Neural progenitor cell (in vitro differentiated cells): ENCODE results near the gene SPATA6L. TPM values are rescaled to one million over a fixed set of nuclear protein-coding genes. Genes with fewer than 3 reads are reported as not detected.
"Not testable (repeated sequence)": the region's sequence is repeated elsewhere in the genome, so short reads cannot be mapped to it uniquely, and the experiment has no call there.

Experiments
- DNase-seq: peaks from one replicate; pipeline ENCODE4 v3.0.0-alpha.2; 2016; ENCODE audit warnings: low spot score
- H2AFZ ChIP-seq: fragments of 200-600 bp; sonication (generic); replicated peaks from 2 replicates; pipeline ENCODE4 v1.6.1; 2016; ENCODE audit warnings: antibody characterized with exemption
- H3F3A ChIP-seq: fragments of 200-600 bp; sonication (generic); 2 replicates; pipeline ENCODE4 v1.6.1; 2016; ENCODE audit warnings: antibody characterized with exemption, low read depth
- H3K27ac ChIP-seq: fragments of 200-600 bp; sonication (generic); 2 replicates; pipeline ENCODE4 v1.5.1; 2016; ENCODE audit warnings: mild to moderate bottlenecking
- H3K27me3 ChIP-seq: fragments of 200-600 bp; sonication (generic); 2 replicates; pipeline ENCODE4 v1.6.1; 2016; ENCODE audit warnings: mild to moderate bottlenecking, moderate library complexity
- H3K36me3 ChIP-seq: fragments of 200-600 bp; sonication (generic); 2 replicates; pipeline ENCODE4 v1.5.1; 2016
- H3K4me1 ChIP-seq: fragments of 200-600 bp; sonication (generic); 2 replicates; pipeline ENCODE4 v1.6.1; 2016; ENCODE audit warnings: mixed run types
- H3K4me2 ChIP-seq: fragments of 200-600 bp; sonication (generic); 2 replicates; pipeline ENCODE4 v1.6.1; 2016
- H3K4me3 ChIP-seq: fragments of 200-600 bp; sonication (generic); 2 replicates; pipeline ENCODE4 v1.5.1; 2016
- H3K79me2 ChIP-seq: fragments of 200-600 bp; sonication (generic); 2 replicates; pipeline ENCODE4 v1.6.1; 2016; ENCODE audit warnings: low read depth
- H3K9ac ChIP-seq: fragments of 200-600 bp; sonication (generic); 2 replicates; pipeline ENCODE4 v1.6.1; 2016
- H3K9me3 ChIP-seq: fragments of 200-600 bp; sonication (generic); 2 replicates; pipeline ENCODE4 v1.5.1; 2016; ENCODE audit warnings: low read depth
- H4K20me1 ChIP-seq: fragments of 200-600 bp; sonication (generic); 2 replicates; pipeline ENCODE4 v1.6.1; 2016; ENCODE audit warnings: low read depth
- H3K27ac Mint-ChIP-seq: 3 replicates; pipeline ENCODE4 v1.8.0; 2021; ENCODE audit warnings: mixed read lengths
- H3K27me3 Mint-ChIP-seq: 2 replicates; pipeline ENCODE4 v1.8.0; 2022; ENCODE audit warnings: low read depth, mild to moderate bottlenecking, inconsistent platforms, moderate library complexity, mixed read lengths; ENCODE audit not compliant: insufficient read depth
- H3K36me3 Mint-ChIP-seq: 3 replicates; pipeline ENCODE4 v1.8.0; 2021; ENCODE audit warnings: mixed read lengths
- H3K4me1 Mint-ChIP-seq: 3 replicates; pipeline ENCODE4 v1.8.0; 2021; ENCODE audit warnings: mixed read lengths
- H3K4me3 Mint-ChIP-seq: 3 replicates; pipeline ENCODE4 v1.8.0; 2021; ENCODE audit warnings: mild to moderate bottlenecking, moderate library complexity, mixed read lengths
- H3K9me3 Mint-ChIP-seq: 3 replicates; pipeline ENCODE4 v1.8.0; 2020; ENCODE audit warnings: mixed read lengths
- EZH2 ChIP-seq: fragments of 200-600 bp; sonication (generic); IDR thresholded peaks from 2 replicates; pipeline ENCODE4 v1.6.1; 2017; ENCODE audit warnings: antibody characterized with exemption, mild to moderate bottlenecking, moderate library complexity
- EZH2phosphoT487 ChIP-seq: fragments of 200-600 bp; sonication (generic); IDR thresholded peaks from 2 replicates; pipeline ENCODE4 v1.6.1; 2017; ENCODE audit warnings: antibody characterized with exemption
- total RNA-seq: library from RNA; depleted of rRNA; stranded (reverse); fragments of >200 nt; gene quantifications from 2 replicates; pipeline ENCODE4 v1.2.3, GENCODE V29; 2015; ENCODE audit warnings: low replicate concordance
- TF ChIP-seq, protein P1 (sequence below): fragments of 200-600 bp; sonication (generic); IDR thresholded peaks from 2 replicates; pipeline ENCODE4 v1.5.1; 2017; ENCODE audit warnings: antibody characterized with exemption, mild to moderate bottlenecking

Gene SPATA6L
- total RNA-seq, 1 donor from 2014 or later: 0.99 TPM

DNA sequence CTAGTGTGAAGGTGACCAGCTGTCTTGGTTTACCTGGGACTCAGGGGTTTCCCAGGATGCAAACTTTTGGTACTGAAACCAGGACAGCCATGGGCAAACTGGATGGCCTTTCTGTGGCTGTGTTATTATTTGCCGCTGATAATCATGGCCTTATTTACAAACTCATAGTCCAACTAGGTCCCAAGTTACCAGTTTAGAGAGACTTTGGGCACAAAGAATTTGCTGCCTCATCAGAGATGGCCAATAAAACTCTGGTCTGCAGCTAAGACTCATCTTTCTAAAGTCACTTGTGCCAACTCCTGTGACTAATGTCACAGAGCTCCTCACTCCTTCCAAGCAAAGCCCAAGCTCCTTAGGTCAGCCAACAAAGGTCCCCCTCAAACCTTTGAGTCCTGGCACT lies 51.7 kb downstream of the SPATA6L start:
- no peak for DNase-seq
- Mint-ChIP-seq H3K36me3 (no peaks in the 10 kb centered on the region), H3K4me3 (no peak overlapping the region), H3K9me3 (no peaks in the 10 kb centered on the region), H3K27me3 (no peaks in the 10 kb centered on the region), H3K4me1 (peaks cover 3% of the 10 kb centered on the region), H3K27ac (no peak overlapping the region)
- Histone ChIP-seq H3K9ac (no peak overlapping the region), H3K4me2 (no peak overlapping the region), H3K27ac (no peak overlapping the region), H3K79me2 (no peaks in the 10 kb centered on the region), H3K4me1 (peaks cover 4% of the 10 kb centered on the region), H4K20me1 (no peaks in the 10 kb centered on the region), H3K36me3 (no peaks in the 10 kb centered on the region), H3K9me3 (no peaks in the 10 kb centered on the region), H3F3A (no peaks in the 10 kb centered on the region), H3K27me3 (no peaks in the 10 kb centered on the region), H2AFZ (no peak overlapping the region), H3K4me3 (no peak overlapping the region)
- TF ChIP-seq EZH2phosphoT487 (no peak), EZH2 (no peak)
- TF ChIP-seq, protein P1, sequence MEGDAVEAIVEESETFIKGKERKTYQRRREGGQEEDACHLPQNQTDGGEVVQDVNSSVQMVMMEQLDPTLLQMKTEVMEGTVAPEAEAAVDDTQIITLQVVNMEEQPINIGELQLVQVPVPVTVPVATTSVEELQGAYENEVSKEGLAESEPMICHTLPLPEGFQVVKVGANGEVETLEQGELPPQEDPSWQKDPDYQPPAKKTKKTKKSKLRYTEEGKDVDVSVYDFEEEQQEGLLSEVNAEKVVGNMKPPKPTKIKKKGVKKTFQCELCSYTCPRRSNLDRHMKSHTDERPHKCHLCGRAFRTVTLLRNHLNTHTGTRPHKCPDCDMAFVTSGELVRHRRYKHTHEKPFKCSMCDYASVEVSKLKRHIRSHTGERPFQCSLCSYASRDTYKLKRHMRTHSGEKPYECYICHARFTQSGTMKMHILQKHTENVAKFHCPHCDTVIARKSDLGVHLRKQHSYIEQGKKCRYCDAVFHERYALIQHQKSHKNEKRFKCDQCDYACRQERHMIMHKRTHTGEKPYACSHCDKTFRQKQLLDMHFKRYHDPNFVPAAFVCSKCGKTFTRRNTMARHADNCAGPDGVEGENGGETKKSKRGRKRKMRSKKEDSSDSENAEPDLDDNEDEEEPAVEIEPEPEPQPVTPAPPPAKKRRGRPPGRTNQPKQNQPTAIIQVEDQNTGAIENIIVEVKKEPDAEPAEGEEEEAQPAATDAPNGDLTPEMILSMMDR: no peak

DNA sequence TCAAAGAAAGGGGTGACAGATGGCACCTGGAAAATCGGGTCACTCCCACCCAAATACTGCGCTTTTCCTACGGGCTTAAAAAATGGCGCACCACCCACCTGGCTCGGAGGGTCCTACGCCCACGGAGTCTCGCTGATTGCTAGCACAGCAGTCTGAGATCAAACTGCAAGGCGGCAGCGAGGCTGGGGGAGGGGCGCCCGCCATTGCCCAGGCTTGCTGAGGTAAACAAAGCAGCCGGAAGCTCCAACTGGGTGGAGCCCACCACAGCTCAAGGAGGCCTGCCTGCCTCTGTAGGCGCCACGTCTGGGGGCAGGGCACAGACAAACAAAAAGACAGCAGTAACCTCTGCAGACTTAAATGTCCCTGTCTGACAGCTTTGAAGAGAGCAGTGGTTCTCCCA lies 60.2 kb downstream of the SPATA6L start:
- not testable (repeated sequence) for DNase-seq, H3K4me2 ChIP-seq, H3K27ac ChIP-seq

DNA sequence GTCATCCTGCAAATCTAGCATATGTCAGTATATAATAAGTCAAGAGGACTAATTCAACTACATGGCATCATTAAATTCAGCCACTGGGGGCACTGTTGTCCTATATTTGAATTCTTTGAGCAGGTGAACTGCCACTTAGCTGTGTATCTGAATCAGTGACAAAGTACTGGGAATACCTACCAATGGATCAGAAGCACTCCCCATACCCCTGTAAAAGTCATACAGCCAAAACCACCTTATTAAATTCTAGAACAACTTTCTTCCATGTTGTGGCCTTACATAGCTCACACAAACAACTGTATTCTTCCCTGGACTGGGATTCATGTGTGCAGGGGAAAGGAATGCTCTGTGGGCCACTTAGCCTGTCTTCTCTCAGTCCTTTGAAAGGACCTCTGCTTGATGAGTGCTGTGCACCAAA lies 61.6 kb downstream of the SPATA6L start:
- peak overlapping the region; percentile 82 for H2AFZ ChIP-seq
- H3K4me1 ChIP-seq: peaks cover 15% of the 10 kb centered on the region
- H3K9me3 Mint-ChIP-seq: no peaks in the 10 kb centered on the region
- no peak overlapping the region for H3K27ac Mint-ChIP-seq
- no peaks in the 10 kb centered on the region for H3K4me1 Mint-ChIP-seq
- H3K4me3 Mint-ChIP-seq: no peak overlapping the region
- H3K27me3 Mint-ChIP-seq: no peaks in the 10 kb centered on the region
- no peak overlapping the region for H3K4me2 ChIP-seq
- DNase-seq: peak; percentile 78
- no peaks in the 10 kb centered on the region for H3K9me3 ChIP-seq
- no peaks in the 10 kb centered on the region for H3K79me2 ChIP-seq
- no peaks in the 10 kb centered on the region for H3K36me3 ChIP-seq
- H3K27me3 ChIP-seq: no peaks in the 10 kb centered on the region
- H3K36me3 Mint-ChIP-seq: no peaks in the 10 kb centered on the region
- TF ChIP-seq, protein P1: peak; percentile 76
- TF ChIP-seq EZH2phosphoT487: no peak
- no peak overlapping the region for H3K4me3 ChIP-seq
- peaks cover 10% of the 10 kb centered on the region for H3F3A ChIP-seq
- no peak overlapping the region for H3K27ac ChIP-seq
- no peaks in the 10 kb centered on the region for H4K20me1 ChIP-seq
- no peak overlapping the region for H3K9ac ChIP-seq

More for the DNA sequence above, 60.2 kb downstream of the SPATA6L start:
- H3K27ac Mint-ChIP-seq, H3K4me1 Mint-ChIP-seq, H3K4me1 ChIP-seq, H3K27me3 ChIP-seq, H3K4me3 ChIP-seq, H3K79me2 ChIP-seq, H3K36me3 Mint-ChIP-seq, H3K9ac ChIP-seq, H3K4me3 Mint-ChIP-seq, H3K9me3 ChIP-seq, H4K20me1 ChIP-seq, H2AFZ ChIP-seq, H3K9me3 Mint-ChIP-seq, H3K36me3 ChIP-seq, H3K27me3 Mint-ChIP-seq: not testable (repeated sequence)
- H3F3A ChIP-seq: peaks cover 10% of the 10 kb centered on the region

DNA sequence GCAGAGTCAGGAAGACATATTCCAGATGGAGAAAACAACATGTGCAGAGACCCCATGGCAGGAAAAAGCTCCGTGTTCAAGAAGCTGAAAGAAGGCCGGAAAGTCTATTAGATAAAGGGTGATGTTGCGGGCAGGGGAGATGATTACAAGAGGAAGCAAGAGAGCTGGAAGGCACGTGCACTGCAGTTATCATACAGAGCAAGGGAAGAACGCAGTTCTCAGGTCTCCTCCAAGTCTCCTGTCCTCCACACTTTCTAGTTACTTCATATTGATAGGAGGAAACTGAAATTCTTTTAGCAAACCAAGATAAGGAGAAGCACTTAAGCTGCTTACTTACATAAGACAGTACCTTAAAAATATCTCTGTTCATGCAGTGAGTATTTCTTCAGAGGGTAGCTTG lies 62.5 kb downstream of the SPATA6L start:
- H3F3A ChIP-seq: peaks cover 10% of the 10 kb centered on the region
- no peak for DNase-seq
- TF ChIP-seq, protein P1: no peak
- TF ChIP-seq EZH2phosphoT487: no peak
- no peak for TF ChIP-seq EZH2
- Mint-ChIP-seq H3K27ac (no peak overlapping the region), H3K9me3 (no peaks in the 10 kb centered on the region), H3K4me3 (no peak overlapping the region), H3K36me3 (no peaks in the 10 kb centered on the region), H3K27me3 (no peaks in the 10 kb centered on the region), H3K4me1 (no peaks in the 10 kb centered on the region)
- H3K4me2 ChIP-seq: no peak overlapping the region
- no peaks in the 10 kb centered on the region for H3K79me2 ChIP-seq
- H3K36me3 ChIP-seq: no peaks in the 10 kb centered on the region
- no peak overlapping the region for H3K27ac ChIP-seq
- no peaks in the 10 kb centered on the region for H4K20me1 ChIP-seq
- H3K27me3 ChIP-seq: no peaks in the 10 kb centered on the region
- no peak overlapping the region for H2AFZ ChIP-seq
- H3K9ac ChIP-seq: no peak overlapping the region
- H3K4me1 ChIP-seq: peaks cover 15% of the 10 kb centered on the region
- H3K9me3 ChIP-seq: no peaks in the 10 kb centered on the region
- no peak overlapping the region for H3K4me3 ChIP-seq
